Stimulated activated CD4-positive, alpha-beta T cell treated with anti-CD3 and anti-CD28 coated beads, Interleukin-15, amount 100 ng/mL, for 1 hour (primary cell): ENCODE results near the gene EPG5.

Source experiments
- DNase-seq, 2 donors: peaks; one replicate each; pipeline ENCODE4 v3.0.0-alpha.2; 2020; ENCODE audit warnings: low read depth in 1 of 2, low spot score in 1 of 2

The EPG5 gene

GRCh38 chr18:45806226-45806625 is 160.9 kb downstream of the EPG5 start:
- no peak for DNase-seq

- DNase-seq = no peak
Measured at GRCh38 chr18:45805551-45805950, 161.6 kb downstream of the EPG5 start.

GRCh38 chr18:45802814-45803492 is 164.2 kb downstream of the EPG5 start:
- no peak for DNase-seq

- no peak for DNase-seq
Measured at GRCh38 chr18:45801416-45802004, 165.6 kb downstream of the EPG5 start.
